Naive B cell (primary cell): ENCODE data around the gene TOP3B. TPM values are rescaled to one million over a fixed set of nuclear protein-coding genes. Genes with fewer than 3 reads are reported as not detected.
"Not testable (repeated sequence)": the region's sequence is repeated elsewhere in the genome, so short reads cannot be mapped to it uniquely, and the experiment has no call there.

Experiments
- ATAC-seq, 2 donors: fragments of 150-1000 bp; cut with Tn5 transposase; 2 replicates each; pipeline ENCODE4 v1.10.0; 2021; ENCODE audit warnings: low read depth in 2 of 2, mild to moderate bottlenecking in 2 of 2, moderate library complexity in 2 of 2
- DNase-seq: peaks from one replicate; pipeline ENCODE4 v3.0.0; 2022
- H3K27ac Mint-ChIP-seq, 6 donors: one replicate each; pipeline ENCODE4 v1.8.0; 2020 to 2022; ENCODE audit warnings: mild to moderate bottlenecking in 6 of 6, mixed read lengths in 6 of 6, moderate library complexity in 5 of 6, inconsistent platforms in 2 of 6
- H3K27me3 Mint-ChIP-seq, 3 donors: one replicate each; pipeline ENCODE4 v1.8.0; 2021 to 2022; ENCODE audit warnings: mixed read lengths in 3 of 3, mild to moderate bottlenecking in 1 of 3
- H3K36me3 Mint-ChIP-seq, 2 donors: one replicate each; pipeline ENCODE4 v1.8.0; 2020 to 2022; ENCODE audit warnings: mixed read lengths in 2 of 2, inconsistent platforms in 1 of 2, mild to moderate bottlenecking in 1 of 2
- H3K4me1 Mint-ChIP-seq, 3 donors: one replicate each; pipeline ENCODE4 v1.8.0; 2020 to 2022; ENCODE audit warnings: mixed read lengths in 3 of 3, inconsistent platforms in 1 of 3, mild to moderate bottlenecking in 1 of 3, moderate library complexity in 1 of 3
- H3K4me3 Mint-ChIP-seq, 8 donors: one replicate each; pipeline ENCODE4 v1.8.0; 2020 to 2022; ENCODE audit warnings: mild to moderate bottlenecking in 8 of 8, mixed read lengths in 8 of 8, moderate library complexity in 8 of 8, inconsistent platforms in 2 of 8
- H3K9me3 Mint-ChIP-seq, 7 donors: one replicate each; pipeline ENCODE4 v1.8.0; 2020 to 2022; ENCODE audit warnings: mixed read lengths in 7 of 7, mild to moderate bottlenecking in 5 of 7, inconsistent platforms in 2 of 7, moderate library complexity in 1 of 7
- polyA plus RNA-seq, 6 donors: library from polyadenylated mRNA; unstranded; fragments of 300-500 nt; fragmentation: Illumina TruSeq; gene quantifications; one replicate each; pipeline ENCODE4 v1.2.3, GENCODE V29; 2021; ENCODE audit warnings: low read depth in 6 of 6

Gene TOP3B
- polyA plus RNA-seq, 6 donors from 2014 or later = 10.4 to 27.8 (median 15.9) TPM

- not testable (repeated sequence) for H3K4me3 Mint-ChIP-seq, H3K36me3 Mint-ChIP-seq, H3K27me3 Mint-ChIP-seq, DNase-seq, H3K27ac Mint-ChIP-seq, ATAC-seq, H3K9me3 Mint-ChIP-seq, H3K4me1 Mint-ChIP-seq
These were observed 68.4 kb downstream of the TOP3B start for GRCh38 chr22:21914033-21914642.

GRCh38 chr22:21910367-21910766, 72.2 kb downstream of the TOP3B start:
- H3K27ac Mint-ChIP-seq = peak overlapping the region in 2 of 6 donors; percentile 9 to 69
- ATAC-seq, H3K9me3 Mint-ChIP-seq, H3K4me1 Mint-ChIP-seq, H3K36me3 Mint-ChIP-seq, DNase-seq, H3K27me3 Mint-ChIP-seq, H3K4me3 Mint-ChIP-seq: not testable (repeated sequence)

GRCh38 chr22:21909871-21910270, 72.7 kb downstream of the TOP3B start:
- Mint-ChIP-seq H3K9me3 (no peaks in the 10 kb centered on the region), H3K36me3 (no peaks in the 10 kb centered on the region), H3K4me3 (no peak overlapping the region), H3K27ac (peak overlapping the region in 1 of 6 donors; percentile 69), H3K4me1 (peaks cover 0 to 6% (median 0%) of the 10 kb centered on the region in 3 donors), H3K27me3 (no peaks in the 10 kb centered on the region)
- ATAC-seq = no peak
- DNase-seq = no peak

GRCh38 chr22:21907638-21908522, 74.7 kb downstream of the TOP3B start:
- peaks cover 0 to 7% of the 10 kb centered on the region in 2 donors for H3K36me3 Mint-ChIP-seq
- peaks cover 0 to 6% (median 0%) of the 10 kb centered on the region in 3 donors for H3K4me1 Mint-ChIP-seq
- DNase-seq (no peak), ATAC-seq (no peak)
- H3K4me3 Mint-ChIP-seq = peak overlapping the region in 1 of 8 donors; percentile 15
- no peaks in the 10 kb centered on the region for H3K27me3 Mint-ChIP-seq
- peak overlapping the region in 1 of 6 donors; percentile 20 for H3K27ac Mint-ChIP-seq
- H3K9me3 Mint-ChIP-seq = no peaks in the 10 kb centered on the region

Other genes starting within 250 kb of the TOP3B start
- 10 to 100 TPM; 16.6 to 37.2 (median 29.9) TPM for gene YPEL1, start 247.0 kb downstream of the TOP3B start, polyA plus RNA-seq
- gene MAPK1, start 115.1 kb downstream of the TOP3B start, polyA plus RNA-seq = 100 to 1,000 TPM in 2 of 6 donors, 10 to 100 TPM in 4; 68.6 to 114 (median 93.2) TPM
- gene PPM1F, start 29.9 kb downstream of the TOP3B start, polyA plus RNA-seq = 10 to 100 TPM in 2 of 6 donors, 1 to 10 TPM in 4; 4.9 to 11.5 (median 8.2) TPM